GM21723 (cell line): ENCODE results near the gene BDP1.
A peak's percentile ranks its signal among the peaks of the same experiment; 100 is the strongest.
"Not testable (repeated sequence)": the region's sequence is repeated elsewhere in the genome, so short reads cannot be mapped to it uniquely, and the experiment has no call there.

Experiments
- ATAC-seq: cut with Tn5 transposase; IDR thresholded peaks from one replicate; pipeline ENCODE4 v1.9.1; 2021; ENCODE audit warnings: mild to moderate bottlenecking, moderate library complexity; ENCODE audit not compliant: unreplicated experiment

The BDP1 gene

GRCh38 chr5:71457106-71457505 lies 1.7 kb downstream of the BDP1 start:
- no peak for ATAC-seq

DNA sequence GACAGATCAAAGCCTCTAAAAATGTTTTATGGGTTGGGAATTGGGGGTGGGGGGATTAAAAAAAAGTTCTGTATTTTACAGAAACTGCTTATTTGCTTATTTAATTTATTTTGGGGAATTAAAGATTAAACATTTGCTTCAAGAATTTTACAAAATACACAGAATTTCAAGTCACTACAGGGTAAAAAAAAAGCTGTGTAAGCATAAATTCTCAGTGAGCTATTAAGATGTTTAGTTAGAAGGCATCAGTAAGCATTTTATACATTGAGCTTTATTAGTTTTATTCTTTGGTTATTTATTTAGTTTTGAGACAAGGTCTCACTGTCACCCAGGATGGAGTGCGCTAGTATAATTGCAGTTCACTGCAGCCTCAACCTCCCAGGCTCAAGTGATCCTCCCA lies 5.2 kb downstream of the BDP1 start:
- no peak for ATAC-seq

DNA sequence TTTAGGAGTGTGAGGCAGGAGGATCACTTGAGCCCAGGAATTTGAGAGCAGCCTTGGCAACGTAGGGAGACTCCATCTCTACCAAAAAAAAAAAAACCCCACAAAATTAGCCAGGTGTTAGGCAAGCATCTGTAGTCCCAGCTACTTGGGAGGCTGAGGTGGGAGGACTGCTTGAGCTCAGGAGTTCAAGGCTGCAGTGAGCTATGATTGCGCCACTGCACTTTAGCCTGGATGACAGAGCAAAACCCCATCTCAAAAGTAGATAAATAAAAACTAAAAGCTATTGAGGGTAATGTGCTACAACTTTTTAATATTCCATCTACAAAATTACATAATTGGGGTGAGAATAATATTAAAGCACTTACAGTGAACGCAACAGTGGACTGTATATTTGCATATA lies 5.9 kb downstream of the BDP1 start:
- ATAC-seq, result no peak

GRCh38 chr5:71471193-71471592 lies 15.7 kb downstream of the BDP1 start:
- ATAC-seq, result no peak

DNA sequence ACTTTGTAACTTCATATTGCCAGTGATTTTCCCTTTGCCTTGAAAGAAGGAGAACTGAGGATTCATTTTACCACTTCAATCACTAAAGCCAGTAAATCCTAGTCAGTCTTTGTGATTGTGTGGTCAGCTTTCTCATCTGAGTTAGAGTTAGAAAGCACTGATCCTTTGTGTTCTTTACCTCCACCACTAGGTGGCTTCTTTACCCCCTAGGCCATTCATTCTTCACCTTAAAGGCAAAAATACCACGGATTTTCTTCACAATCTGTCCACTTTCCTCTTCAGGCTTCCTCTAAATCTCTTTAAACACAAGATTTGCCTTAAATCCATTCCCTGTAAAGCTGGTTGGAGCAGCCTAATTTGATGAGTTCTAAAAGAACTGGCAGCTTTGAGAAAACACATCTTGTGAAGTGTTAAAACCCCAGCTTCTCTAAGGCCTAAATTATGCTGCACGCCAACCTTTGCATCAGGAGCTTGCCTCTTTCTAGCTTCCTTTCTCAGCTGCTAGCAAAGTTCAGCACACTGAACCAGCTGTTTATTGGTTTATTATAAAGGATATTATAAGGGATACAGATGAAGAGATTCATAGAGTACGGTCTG lies 20.4 kb downstream of the BDP1 start:
- ATAC-seq, result no peak

- ATAC-seq, result no peak
Observed at GRCh38 chr5:71481441-71481840, 26.0 kb downstream of the BDP1 start.

DNA sequence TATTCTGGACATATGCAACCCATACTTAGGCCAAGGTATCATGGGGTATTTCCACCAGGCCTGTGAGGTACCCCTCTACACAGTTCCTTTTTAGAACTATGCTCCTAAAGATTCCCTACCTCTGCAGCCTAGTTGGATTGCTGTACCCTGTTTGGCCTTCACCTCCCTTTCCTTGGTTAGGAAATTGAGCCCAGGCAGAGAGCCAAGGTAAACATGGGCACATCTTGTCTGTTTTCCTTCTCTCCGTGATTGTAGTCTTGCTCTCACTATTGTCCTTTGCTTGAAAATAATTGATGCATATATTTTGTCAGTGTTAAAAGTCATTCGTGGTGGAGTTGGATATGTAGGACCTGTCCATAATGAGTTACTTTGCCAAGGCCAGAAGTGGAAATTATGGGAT lies 26.7 kb downstream of the BDP1 start:
- no peak for ATAC-seq

GRCh38 chr5:71483355-71483754 lies 27.9 kb downstream of the BDP1 start:
- no peak for ATAC-seq

GRCh38 chr5:71492817-71493615 lies 37.6 kb downstream of the BDP1 start:
- no peak for ATAC-seq

DNA sequence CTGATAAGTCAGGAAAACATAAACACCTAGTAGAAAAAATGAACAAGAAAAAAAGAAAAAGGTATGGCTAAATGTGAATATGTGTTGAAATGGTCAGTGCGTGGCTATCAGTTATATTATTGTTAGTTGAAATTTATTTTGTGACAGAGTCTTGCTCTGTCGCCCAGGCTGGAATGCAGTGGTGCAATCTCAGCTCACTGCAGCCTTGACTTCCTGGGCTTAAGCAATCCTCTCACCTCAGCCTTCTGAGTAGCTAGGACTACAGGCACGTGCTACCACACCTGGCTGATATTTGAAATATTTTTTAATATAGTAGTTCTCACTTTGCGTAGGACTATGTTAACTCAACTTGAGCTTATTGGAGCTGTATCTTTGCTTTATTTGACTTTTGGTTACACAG lies 38.8 kb downstream of the BDP1 start:
- ATAC-seq, result not testable (repeated sequence)

GRCh38 chr5:71498756-71499155 lies 43.3 kb downstream of the BDP1 start:
- ATAC-seq, result not testable (repeated sequence)

- ATAC-seq, result no peak
Observed at GRCh38 chr5:71503536-71503935, 48.1 kb downstream of the BDP1 start.

GRCh38 chr5:71522151-71522550 lies 66.7 kb downstream of the BDP1 start:
- ATAC-seq, result no peak

DNA sequence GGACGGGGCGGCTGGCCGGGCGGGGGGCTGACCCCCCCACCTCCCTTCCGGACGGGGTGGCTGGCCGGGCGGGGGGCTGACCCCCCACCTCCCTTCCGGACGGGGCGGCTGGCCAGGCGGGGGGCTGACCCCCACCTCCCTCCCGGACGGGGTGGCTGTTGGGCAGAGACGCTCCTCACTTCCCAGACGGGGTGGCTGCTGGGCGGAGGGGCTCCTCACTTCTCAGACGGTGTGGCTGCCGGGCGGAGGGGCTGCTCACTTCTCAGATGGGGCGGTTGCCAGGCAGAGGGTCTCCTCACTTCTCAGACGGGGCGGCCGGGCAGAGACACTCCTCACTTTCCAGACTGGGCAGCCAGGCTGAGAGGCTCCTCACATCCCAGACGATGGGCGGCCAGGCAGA lies 70.2 kb downstream of the BDP1 start:
- not testable (repeated sequence) for ATAC-seq

DNA sequence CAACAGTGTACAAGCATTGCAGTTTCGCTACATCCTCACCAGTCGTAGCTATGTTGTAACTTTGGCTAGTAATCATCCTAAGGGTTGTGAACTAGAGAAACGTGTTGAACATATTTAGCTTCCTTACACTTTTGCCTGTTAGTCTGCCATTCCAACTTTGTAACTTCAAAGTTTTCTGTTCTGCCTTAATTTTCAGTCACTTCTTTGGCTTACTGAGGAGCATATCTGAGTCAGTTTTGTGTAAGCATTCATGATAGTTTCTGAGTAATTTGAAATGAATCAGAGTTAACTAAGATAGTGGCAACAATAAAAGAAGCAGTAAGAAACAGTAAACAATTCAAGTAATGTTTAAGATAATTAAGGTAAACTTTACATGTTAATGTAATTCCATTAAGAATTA lies 72.8 kb downstream of the BDP1 start:
- ATAC-seq, result no peak

GRCh38 chr5:71529682-71530081 lies 74.2 kb downstream of the BDP1 start:
- ATAC-seq, result no peak

DNA sequence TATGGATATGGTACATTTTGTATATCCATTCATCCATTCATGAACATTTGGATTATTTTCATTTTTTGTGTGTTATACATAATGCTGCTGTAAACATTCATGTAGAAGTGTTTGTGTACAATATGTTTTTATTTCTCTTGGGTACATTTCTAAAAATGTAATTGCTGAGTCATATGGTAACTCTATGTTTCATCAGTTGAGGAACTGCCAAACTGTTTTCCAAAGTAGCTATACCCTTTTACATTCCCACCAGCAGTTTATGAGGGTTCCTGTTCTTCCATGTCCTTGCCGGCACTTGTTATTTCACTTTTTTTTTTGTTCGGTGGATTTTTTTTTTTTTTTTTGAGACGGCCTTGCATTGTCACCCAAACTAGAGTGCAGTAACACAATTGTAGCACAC lies 77.7 kb downstream of the BDP1 start:
- ATAC-seq, result no peak

GRCh38 chr5:71533615-71534014 lies 78.2 kb downstream of the BDP1 start:
- peak; percentile 78 for ATAC-seq

DNA sequence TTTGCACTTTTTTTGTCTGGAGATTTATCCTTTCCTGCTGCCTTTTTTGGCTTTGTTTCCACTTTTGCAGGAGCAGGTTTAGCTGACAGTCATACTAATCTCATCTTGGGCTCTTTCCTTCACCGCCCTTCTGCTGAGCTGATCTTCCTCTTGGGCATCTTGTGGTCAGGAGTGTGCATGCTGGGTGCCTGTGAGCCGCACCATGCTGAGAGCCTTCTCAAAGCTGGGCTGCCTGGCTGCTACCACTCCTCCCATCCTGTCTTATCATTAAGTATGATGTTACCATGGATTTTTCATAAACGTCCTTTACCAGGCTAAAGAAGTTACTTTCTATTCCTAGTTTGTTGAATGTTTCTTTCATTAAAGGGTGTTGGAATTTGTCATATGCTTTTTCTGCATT lies 82.2 kb downstream of the BDP1 start:
- no peak for ATAC-seq

DNA sequence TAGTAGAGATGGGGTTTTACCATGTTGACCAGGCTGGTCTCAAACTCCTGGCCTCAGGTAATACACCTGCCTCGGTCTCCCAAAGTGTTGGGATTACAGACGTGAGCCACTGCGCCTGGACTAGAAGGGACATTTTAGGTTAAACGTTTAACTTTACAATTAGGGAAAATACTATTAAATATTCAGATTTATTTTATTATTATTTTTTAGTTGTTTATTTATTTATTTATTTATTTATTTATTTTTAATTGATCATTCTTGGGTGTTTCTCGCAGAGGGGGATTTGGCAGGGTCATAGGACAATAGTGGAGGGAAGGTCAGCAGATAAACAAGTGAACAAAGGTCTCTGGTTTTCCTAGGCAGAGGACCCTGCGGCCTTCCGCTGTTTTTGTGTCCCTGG lies 95.4 kb downstream of the BDP1 start:
- ATAC-seq, result not testable (repeated sequence)

DNA sequence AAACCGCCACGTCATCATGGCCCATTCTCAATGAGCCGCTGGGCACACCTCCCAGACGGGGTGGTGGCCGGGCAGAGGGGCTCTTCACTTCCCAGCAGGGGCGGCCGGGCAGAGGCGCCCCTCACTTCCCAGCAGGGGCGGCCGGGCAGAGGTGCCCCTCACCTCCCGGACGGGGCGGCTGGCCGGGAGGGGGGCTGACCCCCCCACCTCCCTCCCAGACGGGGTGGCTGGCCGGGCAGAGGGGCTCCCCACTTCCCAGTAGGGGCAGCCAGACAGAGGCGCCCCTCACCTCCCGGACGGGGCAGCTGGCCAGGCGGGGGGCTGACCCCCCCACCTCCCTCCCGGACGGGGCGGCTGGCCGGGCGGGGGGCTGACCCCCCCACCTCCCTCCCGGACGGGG lies 96.1 kb downstream of the BDP1 start:
- ATAC-seq, result not testable (repeated sequence)

GRCh38 chr5:71552026-71552749 lies 96.7 kb downstream of the BDP1 start:
- not testable (repeated sequence) for ATAC-seq
